Cortex of kidney (tissue), 1 donor: Measurements from ENCODE around the gene STRBP.

ENCODE experiments used
- DNase-seq: peaks from one replicate; lab custom pipeline; 2025; lab: John Stamatoyannopoulos, UW

The STRBP gene

GRCh38 chr9:123129423-123129822, 139.0 kb downstream of the STRBP start:
- DNase-seq, result no peak

- no peak for DNase-seq
Measured at GRCh38 chr9:123128591-123128990, 139.8 kb downstream of the STRBP start.

- no peak for DNase-seq
Measured at GRCh38 chr9:123127512-123128075, 140.8 kb downstream of the STRBP start.

- no peak for DNase-seq
Measured at GRCh38 chr9:123121457-123121856, 146.9 kb downstream of the STRBP start.

- no peak for DNase-seq
Measured at GRCh38 chr9:123120953-123121352, 147.4 kb downstream of the STRBP start.

- no peak for DNase-seq
Measured at GRCh38 chr9:123120131-123120530, 148.3 kb downstream of the STRBP start.

GRCh38 chr9:123119566-123119965, 148.8 kb downstream of the STRBP start:
- no peak for DNase-seq

GRCh38 chr9:123116036-123116435, 152.3 kb downstream of the STRBP start:
- no peak for DNase-seq

- DNase-seq, result no peak
Measured at GRCh38 chr9:123115146-123115913, 153.1 kb downstream of the STRBP start.

GRCh38 chr9:123113185-123113584, 155.2 kb downstream of the STRBP start:
- no peak for DNase-seq

- no peak for DNase-seq
Measured at GRCh38 chr9:123112015-123112975, 156.1 kb downstream of the STRBP start.

GRCh38 chr9:123111427-123112014, 156.9 kb downstream of the STRBP start:
- DNase-seq, result no peak

- DNase-seq, result no peak
Measured at GRCh38 chr9:123109540-123110279, 158.7 kb downstream of the STRBP start.

GRCh38 chr9:123108976-123109375, 159.4 kb downstream of the STRBP start:
- DNase-seq, result no peak

GRCh38 chr9:123107639-123108285, 160.6 kb downstream of the STRBP start:
- DNase-seq, result no peak

- no peak for DNase-seq
Measured at GRCh38 chr9:123105490-123105889, 162.9 kb downstream of the STRBP start.

GRCh38 chr9:123104807-123105206, 163.6 kb downstream of the STRBP start:
- no peak for DNase-seq

- DNase-seq, result no peak
Measured at GRCh38 chr9:123102375-123103113, 165.8 kb downstream of the STRBP start.

GRCh38 chr9:123099548-123099947, 168.8 kb downstream of the STRBP start:
- DNase-seq, result no peak

- DNase-seq, result no peak
Measured at GRCh38 chr9:123099042-123099441, 169.3 kb downstream of the STRBP start.
